HL-60 (cell line): ENCODE results near the gene GANC.

Experiments used
- CTCF ChIP-seq: IDR thresholded peaks from one replicate; pipeline ENCODE4 v1.5.1; 2011; ENCODE audit warnings: low read length, control low read depth, inconsistent platforms; ENCODE audit not compliant: insufficient read depth
- POLR2AphosphoS5 ChIP-seq: IDR thresholded peaks from 2 replicates; pipeline ENCODE4 v1.6.1; 2012; ENCODE audit warnings: low read depth
- SPI1 ChIP-seq: IDR thresholded peaks from 2 replicates; pipeline ENCODE4 v1.6.1; 2012; ENCODE audit warnings: low read depth, mild to moderate bottlenecking, borderline replicate concordance

GRCh38 chr15:42378011-42378410, 105.0 kb downstream of the GANC start:
- TF ChIP-seq CTCF (no peak), SPI1 (no peak), POLR2AphosphoS5 (no peak)
